GM12878 (cell line): Measurements from ENCODE around the gene ATRN. TPM values are rescaled to one million over a fixed set of nuclear protein-coding genes. Genes with fewer than 3 reads are reported as not detected.

Experiments used
- ATAC-seq: fragments of 200-7000 bp; cut with Tn5 transposase; 3 replicates; pipeline ENCODE4 v1.9.1; 2020; ENCODE audit warnings: mild to moderate bottlenecking, moderate library complexity
- BruUV-seq: library from RNA; stranded (reverse); fragments of 400-500 nt; replicated peaks from 2 replicates; lab custom pipeline; 2021; lab: Mats Ljungman, UMichigan
- CTCF ChIA-PET: fragments of 300-600 bp; sonication (Branson Sonifier 250); formaldehyde crosslinking; extraction: SDS; loops from one replicate; lab custom pipeline; 2021; ENCODE audit warnings: inconsistent platforms; lab: Yijun Ruan, JAX
- POLR2A ChIA-PET: fragments of 350-600 bp; formaldehyde crosslinking; extraction: SDS; loops from one replicate; lab custom pipeline; 2021; ENCODE audit warnings: inconsistent platforms; lab: Charles Lee
- RAD21 ChIA-PET: fragments of 300-600 bp; sonication (Branson Sonifier 250); formaldehyde crosslinking; loops from one replicate; lab custom pipeline; 2023; ENCODE audit warnings: antibody characterized with exemption; ENCODE audit not compliant: unreplicated experiment; lab: Charles Lee
- SMC1A ChIA-PET: fragments of 300-600 bp; sonication (Branson Sonifier 250); formaldehyde crosslinking; loops from one replicate; lab custom pipeline; 2023; ENCODE audit not compliant: unreplicated experiment, uncharacterized antibody; lab: Charles Lee
- DNase-seq: peaks from one replicate; pipeline ENCODE4 v3.0.0-alpha.2; 2011; ENCODE audit warnings: low read depth, low spot score
- FAIRE-seq: peaks from 3 replicates; lab custom pipeline; 2011; peaks lifted over from hg19 to GRCh38; lab: Jason Lieb, UNC
- H2AFZ ChIP-seq: 2 replicates; pipeline ENCODE4 v1.6.0; 2011; ENCODE audit warnings: low read depth, low read length, control low read depth; ENCODE audit not compliant: control insufficient read depth
- H3K27ac ChIP-seq: 2 replicates; pipeline ENCODE4 v1.5.1; 2011; ENCODE audit warnings: control low read depth; ENCODE audit not compliant: control insufficient read depth, insufficient read depth
- H3K27me3 ChIP-seq, 2 experiments: replicated peaks in 1 of 2; 2 replicates each; pipeline versions ENCODE4 v1.6.0 to v1.6.1; 2011; ENCODE audit warnings: low read length in 1 of 2; ENCODE audit not compliant: control insufficient read depth in 2 of 2, insufficient read depth in 2 of 2
- H3K36me3 ChIP-seq, 2 experiments: 2 replicates each; pipeline ENCODE4 v1.5.1; 2011; ENCODE audit warnings: low read length in 1 of 2; ENCODE audit not compliant: control insufficient read depth in 2 of 2, insufficient read depth in 2 of 2
- H3K4me1 ChIP-seq: 2 replicates; pipeline ENCODE4 v1.6.1; 2011; ENCODE audit warnings: mild to moderate bottlenecking, low read length, moderate library complexity, mixed read lengths; ENCODE audit not compliant: control insufficient read depth, insufficient read depth
- H3K4me2 ChIP-seq: 2 replicates; pipeline ENCODE4 v1.6.0; 2011; ENCODE audit warnings: control low read depth; ENCODE audit not compliant: control insufficient read depth, insufficient read depth
- H3K4me3 ChIP-seq: fragments of 200-600 bp; sonication (generic); 2 replicates; pipeline ENCODE4 v1.5.1; 2016
- H3K79me2 ChIP-seq: 2 replicates; pipeline ENCODE4 v1.6.0; 2011; ENCODE audit warnings: low read length; ENCODE audit not compliant: control insufficient read depth, insufficient read depth
- H3K9ac ChIP-seq: 2 replicates; pipeline ENCODE4 v1.8.0; 2011; ENCODE audit warnings: low read length, control low read depth, mixed read lengths; ENCODE audit not compliant: control insufficient read depth, insufficient read depth
- H3K9me3 ChIP-seq: replicated peaks from 3 replicates; pipeline ENCODE4 v1.5.1; 2011; ENCODE audit warnings: mild to moderate bottlenecking, low read length; ENCODE audit not compliant: control insufficient read depth, insufficient read depth
- H4K20me1 ChIP-seq: 2 replicates; pipeline ENCODE4 v1.6.0; 2011; ENCODE audit not compliant: control insufficient read depth, insufficient read depth
- BHLHE40 ChIP-seq, 2 experiments: fragments of 450-650 bp in 1 of 2; IDR thresholded peaks; 2 replicates each; pipeline ENCODE4 v1.6.1; 2011 to 2017; ENCODE audit warnings: low read depth in 2 of 2, borderline replicate concordance in 1 of 2, improper control_type of control experiment in 1 of 2, low read length in 1 of 2, mild to moderate bottlenecking in 1 of 2
- BMI1 ChIP-seq: fragments of 450-650 bp; IDR thresholded peaks from 2 replicates; pipeline ENCODE4 v1.6.1; 2016; ENCODE audit warnings: mild to moderate bottlenecking, moderate library complexity, borderline replicate concordance
- CREB1 ChIP-seq: IDR thresholded peaks from 2 replicates; pipeline ENCODE4 v1.6.1; 2012; ENCODE audit warnings: low read depth, mild to moderate bottlenecking, inconsistent platforms
- EP300 ChIP-seq, 2 experiments: fragments of 150-350 bp in 1 of 2; IDR thresholded peaks; 2 replicates each; pipeline ENCODE4 v1.6.1; 2011 to 2012; ENCODE audit warnings: low read depth in 2 of 2, low read length in 2 of 2, borderline replicate concordance in 1 of 2, improper control_type of control experiment in 1 of 2, inconsistent platforms in 1 of 2; ENCODE audit not compliant: control insufficient read depth in 1 of 2
- HSF1 ChIP-seq: fragments of 150-350 bp; IDR thresholded peaks from 2 replicates; pipeline ENCODE4 v1.6.1; 2014; ENCODE audit warnings: mild to moderate bottlenecking, low read depth, low read length
- NR2C1 ChIP-seq: fragments of 450-650 bp; IDR thresholded peaks from 2 replicates; pipeline ENCODE4 v1.6.1; 2017; ENCODE audit warnings: antibody characterized with exemption, mild to moderate bottlenecking, moderate library complexity
- PAX5 ChIP-seq: IDR thresholded peaks from 2 replicates; pipeline ENCODE4 v1.6.1; 2011; ENCODE audit warnings: low read depth, low read length, borderline replicate concordance
- POU2F2 ChIP-seq: IDR thresholded peaks from 3 replicates; pipeline ENCODE4 v1.6.1; 2011; ENCODE audit warnings: low read depth, mild to moderate bottlenecking, low read length, borderline replicate concordance
- SUZ12 ChIP-seq: fragments of 200-600 bp; sonication (generic); IDR thresholded peaks from one replicate; pipeline ENCODE4 v1.6.1; 2018; ENCODE audit warnings: antibody characterized with exemption, mild to moderate bottlenecking; ENCODE audit not compliant: unreplicated experiment
- ZNF592 ChIP-seq: fragments of 450-650 bp; IDR thresholded peaks from 2 replicates; pipeline ENCODE4 v1.6.1; 2017; ENCODE audit warnings: mild to moderate bottlenecking, moderate library complexity
- ZSCAN29 ChIP-seq: fragments of 450-650 bp; IDR thresholded peaks from 2 replicates; pipeline ENCODE4 v1.6.1; 2017; ENCODE audit warnings: mild to moderate bottlenecking, moderate library complexity
- ZZZ3 ChIP-seq: IDR thresholded peaks from 2 replicates; pipeline ENCODE4 v1.6.1; 2011; ENCODE audit warnings: low read depth; ENCODE audit not compliant: control insufficient read depth, insufficient read length
- WGBS: methylation state at CpG from one replicate; pipeline ENCODE4 v1.1.6; 2016; ENCODE audit warnings: low lambda C conversion rate; ENCODE audit not compliant: insufficient replicate concordance, insufficient coverage; ENCODE audit errors: missing lambda C conversion rate; 5-methylcytosine and 5-hydroxymethylcytosine counted together
- in situ Hi-C: fragments of 300-500 bp; cut with MboI; formaldehyde crosslinking; loops from 9 replicates; pipeline ENCODE4 v1.14.3; 2018; ENCODE audit warnings: mixed read lengths
- intact Hi-C: fragments of 100-400 bp; cut with micrococcal nuclease; formaldehyde crosslinking; loops from one replicate; pipeline ENCODE4 v1.14.2; 2022; ENCODE audit not compliant: unreplicated experiment
- polyA plus RNA-seq, 11 experiments: library from polyadenylated mRNA; depleted of rRNA in 4 of 11; unstranded in 6 of 11; stranded (reverse) in 5 of 11; fragments of >200 nt; fragmentation: Nextera tagmentation in 4 of 11; fragmentation: Illumina TruSeq in 1 of 11; extraction: Ambion mirVana in 4 of 11; extraction: Trizol in 1 of 11; gene quantifications; 1 replicate in 1 of 11; 2 replicates in 10 of 11; pipeline versions ENCODE4 v1.2.1 to v1.2.3, GENCODE V29; 2011 to 2016; ENCODE audit warnings: inconsistent platforms in 2 of 11, missing spikeins in 2 of 11, low read depth in 1 of 11
- total RNA-seq, 4 experiments: library from RNA; depleted of rRNA in 3 of 4; stranded (reverse); fragments of >200 nt in 3 of 4; fragmentation: Illumina TruSeq in 1 of 4; extraction: Trizol in 1 of 4; gene quantifications; 2 replicates each; pipeline versions ENCODE4 v1.2.1 to v1.2.3, GENCODE V29; 2013 to 2021

Gene ATRN
- total and polyA plus RNA-seq, 10 of the 15 experiments (the other 5 are each of a cell fraction or from before 2014, with no cell fraction given): 0.71 to 11.6 (median 6.9) TPM

GRCh38 chr20:3659492-3660261 lies 188.9 kb downstream of the ATRN start (continued):
- TF ChIP-seq HSF1: no peak
- no peak for TF ChIP-seq EP300 (IDR thresholded peaks at IDR 0.05; ENCODE audit: borderline replicate concordance in 1 of 2, control insufficient read depth in 1 of 2, low read depth in 2 of 2, low read length in 2 of 2)
- TF ChIP-seq PAX5: no peak
- no peak for TF ChIP-seq POU2F2
- TF ChIP-seq BMI1: no peak
- no peak for TF ChIP-seq ZSCAN29

DNA sequence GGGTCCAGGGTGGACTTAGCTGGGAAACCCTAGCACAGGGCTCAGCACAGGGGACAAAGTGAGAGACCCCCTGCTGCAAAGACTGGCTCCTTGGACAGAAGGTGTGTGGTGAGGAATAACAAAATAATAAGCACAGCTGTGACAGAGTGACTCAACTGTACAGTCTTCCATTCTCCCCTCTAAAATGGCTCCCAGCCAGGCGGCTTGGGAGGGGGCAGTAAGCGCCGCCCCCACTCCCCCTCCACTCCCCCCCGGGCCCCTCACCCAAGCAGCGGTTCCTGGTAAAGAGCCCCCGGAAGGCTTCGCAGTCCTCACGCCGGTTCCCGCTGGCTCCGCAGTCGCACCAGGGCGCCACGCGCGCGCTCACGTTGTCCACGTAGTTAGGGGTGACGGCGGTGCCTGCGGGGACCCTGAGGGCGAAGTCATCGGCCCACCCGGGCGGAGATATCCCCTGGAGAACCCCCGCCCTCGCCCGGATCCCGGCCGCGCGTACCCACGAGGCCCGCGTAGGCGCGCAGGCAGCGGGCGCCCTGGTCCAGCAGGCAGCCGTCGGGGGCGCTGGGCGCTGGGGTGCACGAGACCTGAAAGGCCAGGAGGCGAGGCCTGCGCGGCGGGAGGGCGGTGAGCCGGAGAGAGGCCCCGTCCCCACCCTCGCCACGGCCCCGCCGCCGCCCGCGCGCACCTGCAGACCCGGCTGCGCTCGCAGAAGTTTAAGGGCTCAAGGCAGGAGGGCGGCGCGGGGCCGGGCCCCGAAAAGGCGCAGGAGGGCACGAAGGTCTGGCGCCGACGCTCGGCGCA lies 189.6 kb downstream of the ATRN start:
- Histone ChIP-seq H3K9me3 (no peaks in the 10 kb centered on the region), H3K4me2 (peak overlapping the region; percentile 44; the same call in 1 of the 2 replicates), H3K9ac (no peak overlapping the region), H3K4me3 (no peak overlapping the region), H4K20me1 (peaks cover 5% of the 10 kb centered on the region; the same call in 1 of the 2 replicates), H3K27me3 (peaks cover 6 to 11% of the 10 kb centered on the region in 2 experiments; a peak in 3 of 4 replicates), H2AFZ (peak overlapping the region; percentile 18; the same call in 1 of the 2 replicates), H3K36me3 (no peaks in the 10 kb centered on the region), H3K4me1 (peaks cover 28% of the 10 kb centered on the region), H3K27ac (no peak overlapping the region), H3K79me2 (no peaks in the 10 kb centered on the region)
- BruUV-seq: no TSS peak
- SMC1A ChIA-PET: no interaction called here
- DNase-seq (no peak), FAIRE-seq (no peak), ATAC-seq (no peak)
- intact Hi-C loops: no loop called here
- 9% methylated on average over 59 of the region's 75 CpGs for WGBS
- CTCF ChIA-PET: no interaction called here
- RAD21 ChIA-PET: no interaction called here
- in situ Hi-C loops: no loop called here
- POLR2A ChIA-PET: no interaction called here
- TF ChIP-seq BHLHE40 (IDR thresholded peaks at IDR 0.05; ENCODE audit: borderline replicate concordance in 1 of 2, low read depth in 2 of 2, low read length in 1 of 2) (peak in 1 of 2 experiments; percentile 50; a peak in 2 of 4 replicates), ZNF592 (no peak), CREB1 (no peak), ZZZ3 (no peak), SUZ12 (peak; percentile 82), NR2C1 (no peak)
